CD4-positive, alpha-beta T cell (primary cell): ENCODE measurements around the gene CCSAP. TPM values are rescaled to one million over a fixed set of nuclear protein-coding genes. Genes with fewer than 3 reads are reported as not detected.

ENCODE experiments used
- ATAC-seq: fragments of 200-7000 bp; cut with Tn5 transposase; one replicate; pipeline ENCODE4 v1.10.0; 2022; ENCODE audit warnings: mild to moderate bottlenecking; ENCODE audit not compliant: poor library complexity
- CTCF ChIA-PET: fragments of 350-600 bp; sonication (Branson Sonifier 250); formaldehyde crosslinking; loops from one replicate; lab custom pipeline; 2021; ENCODE audit warnings: antibody characterized with exemption, inconsistent platforms; lab: Charles Lee
- POLR2A ChIA-PET: fragments of 350-600 bp; sonication (Branson Sonifier 250); formaldehyde crosslinking; loops from one replicate; lab custom pipeline; 2021; ENCODE audit warnings: antibody characterized with exemption, inconsistent platforms; lab: Charles Lee
- DNase-seq, 14 experiments: peaks; one replicate each; pipeline ENCODE4 v3.0.0-alpha.2; 2013 to 2020; ENCODE audit warnings: mixed read lengths in 2 of 14
- H3K27ac ChIP-seq, 2 donors: one replicate each; pipeline versions ENCODE4 v1.5.1 to v1.7.0; 2013; ENCODE audit warnings: low read length in 2 of 2, low read depth in 1 of 2, mild to moderate bottlenecking in 1 of 2
- H3K27me3 ChIP-seq, 2 experiments: 1 replicate in 1 of 2; 2 replicates in 1 of 2; pipeline versions ENCODE4 v1.6.1 to v1.7.0; 2013; ENCODE audit warnings: low read length in 2 of 2, control low read depth in 1 of 2, mild to moderate bottlenecking in 1 of 2, moderate library complexity in 1 of 2; ENCODE audit not compliant: insufficient read depth in 2 of 2, control insufficient read depth in 1 of 2
- H3K36me3 ChIP-seq: one replicate; pipeline ENCODE4 v1.6.1; 2013; ENCODE audit warnings: low read length, control low read depth; ENCODE audit not compliant: insufficient read depth
- H3K4me1 ChIP-seq: one replicate; pipeline ENCODE4 v1.6.1; 2013; ENCODE audit warnings: low read length, control low read depth; ENCODE audit not compliant: insufficient read depth
- H3K4me3 ChIP-seq: one replicate; pipeline ENCODE4 v1.5.1; 2013; ENCODE audit warnings: mild to moderate bottlenecking, low read length, moderate library complexity
- H3K9me3 ChIP-seq, 2 experiments: 1 replicate in 1 of 2; 2 replicates in 1 of 2; pipeline versions ENCODE4 v1.6.1 to v1.7.0; 2013; ENCODE audit warnings: low read length in 2 of 2, mild to moderate bottlenecking in 2 of 2, control low read depth in 1 of 2, moderate library complexity in 1 of 2; ENCODE audit not compliant: control insufficient read depth in 1 of 2, insufficient read depth in 1 of 2
- H3K27ac Mint-ChIP-seq: one replicate; pipeline ENCODE4 v1.8.0; 2020; ENCODE audit warnings: mixed read lengths
- H3K27me3 Mint-ChIP-seq: one replicate; pipeline ENCODE4 v1.8.0; 2021; ENCODE audit warnings: mixed read lengths
- H3K36me3 Mint-ChIP-seq: one replicate; pipeline ENCODE4 v1.8.0; 2021; ENCODE audit warnings: low read depth, mixed read lengths
- H3K4me1 Mint-ChIP-seq: one replicate; pipeline ENCODE4 v1.8.0; 2021; ENCODE audit warnings: low read depth, mixed read lengths
- H3K4me3 Mint-ChIP-seq: one replicate; pipeline ENCODE4 v1.8.0; 2020; ENCODE audit warnings: mild to moderate bottlenecking, mixed read lengths
- H3K9me3 Mint-ChIP-seq: one replicate; pipeline ENCODE4 v1.8.0; 2020; ENCODE audit warnings: mixed read lengths
- CTCF ChIP-seq: fragments of 200-600 bp; IDR thresholded peaks from one replicate; pipeline ENCODE4 v1.8.0; 2022; ENCODE audit warnings: antibody characterized with exemption, mild to moderate bottlenecking
- intact Hi-C, 2 experiments: fragments of 100-400 bp; cut with DNase I in 1 of 2; cut with micrococcal nuclease in 1 of 2; formaldehyde crosslinking; loops; one replicate each; pipeline versions ENCODE4 v1.15.1 to v1.9.0; 2023 to 2025; cut with DNase I, micrococcal nuclease
- total RNA-seq, 174 experiments: library from RNA in 2 of 174; stranded (reverse) in 2 of 174; gene quantifications; one replicate each; pipeline ENCODE4 v1.2.3 and lab custom pipeline; 2021 to 2026

Gene CCSAP
- total RNA-seq, 2 experiments from 2014 or later: 14.3 to 15.2 TPM

GRCh38 chr1:229318056-229318455 is 24.8 kb downstream of the CCSAP start:
- Histone ChIP-seq H3K36me3 (peaks cover 18% of the 10 kb centered on the region), H3K27me3 (no peaks in the 10 kb centered on the region), H3K4me1 (no peaks in the 10 kb centered on the region), H3K4me3 (no peak overlapping the region), H3K27ac (no peak overlapping the region), H3K9me3 (no peaks in the 10 kb centered on the region)
- peaks cover 33% of the 10 kb centered on the region for H3K36me3 Mint-ChIP-seq
- ChIA-PET CTCF (no interaction called here), POLR2A (no interaction called here)
- no peaks in the 10 kb centered on the region for H3K4me1 Mint-ChIP-seq
- intact Hi-C loops: no loop called here
- H3K9me3 Mint-ChIP-seq: no peaks in the 10 kb centered on the region
- DNase-seq (no peak), ATAC-seq (no peak)
- no peak overlapping the region for H3K4me3 Mint-ChIP-seq
- no peak for TF ChIP-seq CTCF
- no peaks in the 10 kb centered on the region for H3K27me3 Mint-ChIP-seq
- no peak overlapping the region for H3K27ac Mint-ChIP-seq

- Mint-ChIP-seq H3K27me3 (no peaks in the 10 kb centered on the region), H3K4me3 (no peak overlapping the region), H3K27ac (no peak overlapping the region), H3K4me1 (no peaks in the 10 kb centered on the region), H3K36me3 (peaks cover 29% of the 10 kb centered on the region), H3K9me3 (no peaks in the 10 kb centered on the region)
- Histone ChIP-seq H3K4me1 (no peaks in the 10 kb centered on the region), H3K9me3 (no peaks in the 10 kb centered on the region), H3K4me3 (no peak overlapping the region), H3K27me3 (no peaks in the 10 kb centered on the region), H3K36me3 (peaks cover 20% of the 10 kb centered on the region), H3K27ac (no peak overlapping the region)
- TF ChIP-seq CTCF: no peak
- ChIA-PET POLR2A (no interaction called here), CTCF (no interaction called here)
- no peak for ATAC-seq
- no peak for DNase-seq
- intact Hi-C loops: no loop called here
Observed at GRCh38 chr1:229316166-229316565, 26.7 kb downstream of the CCSAP start.

- TF ChIP-seq CTCF: no peak
- H3K4me3 Mint-ChIP-seq: no peak overlapping the region
- H3K27ac Mint-ChIP-seq: no peak overlapping the region
- ATAC-seq: no peak
- no peaks in the 10 kb centered on the region for H3K4me1 ChIP-seq
- H3K36me3 Mint-ChIP-seq: peaks cover 56% of the 10 kb centered on the region
- no peak for DNase-seq
- no peaks in the 10 kb centered on the region for H3K4me1 Mint-ChIP-seq
- no peaks in the 10 kb centered on the region for H3K27me3 Mint-ChIP-seq
- peaks cover 26% of the 10 kb centered on the region for H3K36me3 ChIP-seq
- ChIA-PET POLR2A (no interaction called here), CTCF (no interaction called here)
- no peak overlapping the region for H3K4me3 ChIP-seq
- intact Hi-C loops: no loop called here
- no peaks in the 10 kb centered on the region for H3K9me3 ChIP-seq
- no peak overlapping the region for H3K27ac ChIP-seq
- no peaks in the 10 kb centered on the region for H3K27me3 ChIP-seq
- H3K9me3 Mint-ChIP-seq: no peaks in the 10 kb centered on the region
Observed at GRCh38 chr1:229310833-229311232, 32.0 kb downstream of the CCSAP start.
